IPS-18a (cell line): ENCODE data around the gene RBM46.
"Not testable (repeated sequence)": the region's sequence is repeated elsewhere in the genome, so short reads cannot be mapped to it uniquely, and the experiment has no call there.

Experiments
- H3K27ac ChIP-seq: one replicate; pipeline ENCODE4 v1.5.1; 2013; ENCODE audit warnings: low read length
- H3K27me3 ChIP-seq: one replicate; pipeline ENCODE4 v1.6.1; 2013; ENCODE audit warnings: mild to moderate bottlenecking, low read length; ENCODE audit not compliant: control insufficient read depth, insufficient read depth
- H3K36me3 ChIP-seq: one replicate; pipeline ENCODE4 v1.6.1; 2013; ENCODE audit warnings: low read depth, low read length; ENCODE audit not compliant: control insufficient read depth
- H3K4me1 ChIP-seq: one replicate; pipeline ENCODE4 v1.6.1; 2013; ENCODE audit warnings: low read depth, low read length; ENCODE audit not compliant: control insufficient read depth
- H3K4me3 ChIP-seq: one replicate; pipeline ENCODE4 v1.5.1; 2013; ENCODE audit warnings: low read length
- H3K9ac ChIP-seq: one replicate; pipeline ENCODE4 v1.6.1; 2013; ENCODE audit warnings: mild to moderate bottlenecking, low read length, moderate library complexity
- H3K9me3 ChIP-seq: one replicate; pipeline ENCODE4 v1.6.1; 2013; ENCODE audit warnings: low read depth, low read length; ENCODE audit not compliant: control insufficient read depth

Gene RBM46

DNA sequence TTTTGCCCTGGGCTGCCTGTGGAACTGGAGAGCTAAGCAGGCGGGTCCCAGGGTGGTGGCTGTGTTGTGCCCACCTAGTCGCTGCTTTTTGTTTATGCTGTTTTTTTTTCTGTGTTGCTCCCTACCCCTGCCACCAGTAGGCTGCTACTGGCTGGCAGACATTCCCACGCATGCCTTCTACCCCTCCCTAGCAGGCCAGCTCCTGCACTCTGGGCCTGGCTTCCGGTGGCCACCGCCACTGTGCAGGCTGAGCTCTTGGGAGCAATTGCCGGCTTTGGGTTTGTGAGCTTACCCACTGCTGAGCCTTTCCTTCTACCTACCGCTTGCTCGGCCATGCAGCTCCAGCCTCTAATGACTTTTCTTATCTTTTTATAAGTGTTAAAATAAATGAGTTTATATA is 57.6 kb downstream of the RBM46 start:
- no peak overlapping the region for H3K4me3 ChIP-seq
- no peaks in the 10 kb centered on the region for H3K27me3 ChIP-seq
- H3K27ac ChIP-seq, result no peak overlapping the region
- peaks cover 10% of the 10 kb centered on the region for H3K4me1 ChIP-seq
- H3K36me3 ChIP-seq, result no peaks in the 10 kb centered on the region
- H3K9ac ChIP-seq, result no peak overlapping the region
- H3K9me3 ChIP-seq, result peaks cover 4% of the 10 kb centered on the region

DNA sequence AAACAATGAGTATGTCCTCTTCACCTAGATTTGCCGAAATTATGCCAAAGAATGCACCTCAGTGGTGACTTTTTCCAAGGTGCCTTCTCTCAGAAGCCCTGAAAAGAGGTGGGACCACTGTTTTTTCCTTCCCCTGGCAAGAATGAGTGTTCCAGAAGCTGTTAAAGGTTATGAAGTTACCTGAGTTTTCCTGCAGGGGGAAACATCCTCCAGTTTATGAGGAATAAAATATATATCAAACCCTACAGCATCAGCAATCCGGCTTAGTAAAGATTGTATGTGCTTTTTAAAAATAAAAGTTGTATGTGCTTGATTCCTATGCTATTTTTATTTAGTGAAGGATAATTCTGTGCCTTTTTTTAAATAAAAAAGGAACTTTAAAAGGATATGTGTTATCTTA is 73.3 kb downstream of the RBM46 start:
- Histone ChIP-seq H3K9me3 (no peaks in the 10 kb centered on the region), H3K27me3 (no peaks in the 10 kb centered on the region), H3K4me3 (no peak overlapping the region), H3K27ac (no peak overlapping the region), H3K9ac (no peak overlapping the region), H3K4me1 (no peaks in the 10 kb centered on the region), H3K36me3 (no peaks in the 10 kb centered on the region)

DNA sequence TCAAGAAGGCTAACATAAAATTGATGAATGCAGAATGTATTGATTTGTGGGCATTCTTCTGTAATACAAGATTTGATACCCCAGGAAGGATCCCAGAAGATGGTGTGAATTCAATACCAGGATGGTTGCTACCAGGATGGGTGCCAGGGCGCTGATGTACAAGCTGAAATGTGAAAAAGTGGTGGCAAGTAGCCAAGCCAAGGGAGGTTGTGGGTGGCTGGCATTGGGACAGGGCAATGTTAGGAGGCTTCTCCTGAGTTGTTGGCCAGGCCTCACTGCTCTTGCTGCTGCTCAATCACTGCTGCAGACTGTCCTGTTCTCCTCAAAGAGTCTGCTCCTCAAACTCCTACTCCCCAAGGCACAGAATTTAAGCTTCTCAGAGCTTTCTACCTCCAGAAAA is 77.1 kb downstream of the RBM46 start:
- H3K9ac ChIP-seq, result no peak overlapping the region
- no peaks in the 10 kb centered on the region for H3K9me3 ChIP-seq
- no peak overlapping the region for H3K27ac ChIP-seq

DNA sequence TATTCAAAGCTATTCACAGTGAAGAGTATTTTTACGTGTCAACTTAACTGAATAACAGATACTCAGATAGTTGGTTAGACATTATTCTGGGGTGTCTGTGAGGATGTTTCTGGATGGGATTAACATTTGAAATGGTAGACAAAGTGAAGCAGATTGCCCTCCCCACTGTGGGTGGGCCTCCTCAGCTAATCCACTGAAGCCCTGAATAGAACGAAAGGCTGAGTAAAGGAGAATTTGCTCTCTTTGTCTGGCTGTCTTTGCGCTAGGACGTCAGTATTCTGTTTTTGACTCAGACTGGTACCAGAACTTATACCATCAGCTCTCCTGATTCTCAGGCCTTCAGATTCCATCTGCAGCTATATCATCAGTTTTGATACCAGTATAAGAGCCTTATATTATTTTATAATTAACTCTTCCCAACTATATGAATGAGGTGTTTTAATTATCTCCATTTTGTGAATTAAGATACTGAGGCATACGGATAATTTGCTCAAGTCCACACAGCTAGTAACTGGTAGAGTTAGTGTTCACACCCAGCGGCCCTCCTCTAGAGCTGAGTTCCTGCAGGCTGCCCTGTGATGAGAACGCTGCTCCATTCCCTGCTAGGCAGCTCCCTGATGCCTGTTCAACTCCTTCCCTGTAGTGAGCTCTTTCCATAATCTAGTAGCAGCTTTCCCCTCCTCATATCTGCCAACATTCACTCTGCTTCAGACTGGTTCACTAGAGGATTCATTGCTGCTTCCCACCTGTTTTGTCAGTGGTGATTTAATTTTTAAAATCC is 87.5 kb downstream of the RBM46 start:
- Histone ChIP-seq H3K9me3 (peaks cover 5% of the 10 kb centered on the region), H3K36me3 (no peaks in the 10 kb centered on the region), H3K4me1 (peaks cover 30% of the 10 kb centered on the region), H3K4me3 (no peak overlapping the region), H3K9ac (no peak overlapping the region), H3K27me3 (no peaks in the 10 kb centered on the region), H3K27ac (no peak overlapping the region)

More for the DNA sequence above, 77.1 kb downstream of the RBM46 start:
- H3K4me3 ChIP-seq, result no peak overlapping the region
- H3K27me3 ChIP-seq, result no peaks in the 10 kb centered on the region
- no peaks in the 10 kb centered on the region for H3K4me1 ChIP-seq
- no peaks in the 10 kb centered on the region for H3K36me3 ChIP-seq

DNA sequence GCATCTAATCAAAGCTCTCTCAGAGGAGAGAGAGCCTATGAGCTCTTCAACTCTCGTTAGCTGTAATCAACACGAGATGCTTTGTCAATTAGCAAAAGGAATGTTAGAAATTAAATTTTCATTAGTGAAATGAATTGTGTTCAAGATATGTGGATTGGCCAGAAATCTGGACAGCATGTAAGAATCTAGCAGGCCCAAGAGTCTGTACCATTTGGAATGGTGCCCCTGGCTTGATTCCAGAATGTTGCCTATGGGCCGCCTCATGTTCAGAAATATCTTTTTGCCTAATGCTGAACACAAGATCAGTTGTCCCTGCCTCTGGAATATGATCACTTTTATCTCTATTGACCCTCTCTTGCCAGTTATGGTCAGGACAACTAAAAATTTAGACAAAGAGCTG is 88.2 kb downstream of the RBM46 start:
- H3K27ac ChIP-seq, result no peak overlapping the region
- H3K36me3 ChIP-seq, result no peaks in the 10 kb centered on the region
- no peak overlapping the region for H3K4me3 ChIP-seq
- H3K4me1 ChIP-seq, result peaks cover 30% of the 10 kb centered on the region
- no peak overlapping the region for H3K9ac ChIP-seq
- H3K9me3 ChIP-seq, result peaks cover 5% of the 10 kb centered on the region
- no peaks in the 10 kb centered on the region for H3K27me3 ChIP-seq

DNA sequence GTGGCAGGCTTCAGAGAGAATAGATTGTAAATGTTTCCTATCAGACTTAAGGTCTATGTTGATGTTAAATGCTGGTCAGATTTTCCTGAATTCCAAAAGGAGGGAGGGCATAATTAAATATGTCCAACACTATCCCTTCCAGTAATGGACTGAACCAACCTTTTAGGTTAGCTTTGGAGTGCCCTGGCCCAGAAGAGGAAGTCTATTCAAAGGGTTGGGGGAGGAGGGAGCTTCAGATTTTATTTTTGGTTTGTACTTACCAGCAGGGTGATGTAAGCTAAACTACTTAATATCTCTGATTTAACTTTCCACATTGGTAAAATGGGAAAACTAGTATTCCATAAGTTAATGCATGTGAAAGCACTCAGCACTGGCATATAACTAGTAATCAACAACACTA is 91.1 kb downstream of the RBM46 start:
- Histone ChIP-seq H3K9me3 (peaks cover 5% of the 10 kb centered on the region), H3K27me3 (no peaks in the 10 kb centered on the region), H3K27ac (no peak overlapping the region), H3K4me3 (no peak overlapping the region), H3K4me1 (peaks cover 30% of the 10 kb centered on the region), H3K36me3 (no peaks in the 10 kb centered on the region), H3K9ac (no peak overlapping the region)

DNA sequence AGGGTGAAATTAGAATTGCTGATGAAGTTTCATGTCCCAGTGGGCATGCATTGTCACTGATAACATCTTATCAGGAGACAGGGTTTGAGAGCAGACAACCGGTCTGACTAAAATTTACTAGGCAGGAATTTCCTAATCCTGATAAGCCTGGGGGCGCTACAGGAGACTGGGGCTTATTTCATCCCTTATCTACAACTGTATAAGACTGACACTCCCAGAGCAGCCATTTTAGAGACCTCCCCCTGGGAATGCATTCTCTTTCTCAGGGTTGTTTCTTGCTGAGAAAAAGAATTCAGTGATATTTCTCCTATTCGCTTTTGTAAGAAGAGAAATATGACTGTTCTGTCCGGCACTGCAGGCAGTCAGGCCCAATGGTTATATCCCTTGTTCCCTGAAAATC is 93.0 kb downstream of the RBM46 start:
- H3K27me3 ChIP-seq, H3K9me3 ChIP-seq, H3K36me3 ChIP-seq, H3K4me3 ChIP-seq, H3K9ac ChIP-seq, H3K27ac ChIP-seq: not testable (repeated sequence)
- peaks cover 15% of the 10 kb centered on the region for H3K4me1 ChIP-seq

DNA sequence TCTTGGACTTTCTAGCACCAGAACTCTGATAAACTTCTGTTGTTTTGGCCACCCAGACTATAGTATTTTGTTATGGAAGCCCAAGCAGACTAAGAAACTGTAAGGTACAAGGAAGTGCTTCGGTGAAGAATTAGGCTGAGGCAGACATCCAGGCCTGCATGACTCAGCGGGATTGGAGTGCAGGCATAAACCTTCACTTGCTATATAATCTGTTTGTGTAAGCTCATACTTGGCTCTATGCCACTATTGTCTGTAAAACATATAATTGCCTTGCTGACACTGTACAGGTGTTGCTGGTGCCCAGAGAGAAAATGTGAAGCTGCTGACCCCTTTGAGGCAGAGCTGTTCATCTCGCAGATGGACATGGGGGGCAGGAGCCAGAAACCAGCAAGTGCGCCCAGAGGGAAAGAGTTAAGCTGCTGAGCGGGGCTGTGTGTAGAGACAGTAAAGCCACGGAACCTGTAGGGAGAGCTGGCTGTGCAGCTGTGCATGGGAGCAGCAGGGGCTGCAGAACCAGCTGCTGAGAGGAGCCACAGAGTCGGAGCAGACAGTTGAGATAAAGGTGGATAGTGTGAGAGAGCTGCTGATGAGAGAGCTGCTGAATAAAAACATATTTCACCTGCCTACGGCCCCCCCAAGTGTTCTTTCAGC is 96.2 kb downstream of the RBM46 start:
- H3K4me3 ChIP-seq, result no peak overlapping the region
- H3K27me3 ChIP-seq, result no peaks in the 10 kb centered on the region

More for the DNA sequence above, 96.2 kb downstream of the RBM46 start:
- no peaks in the 10 kb centered on the region for H3K4me1 ChIP-seq
- no peak overlapping the region for H3K27ac ChIP-seq
- H3K36me3 ChIP-seq, result no peaks in the 10 kb centered on the region
- H3K9me3 ChIP-seq, result peaks cover 9% of the 10 kb centered on the region
- no peak overlapping the region for H3K9ac ChIP-seq
